ENCODE results near the gene DAW1. TPM values are rescaled to one million over a fixed set of nuclear protein-coding genes. Genes with fewer than 3 reads are reported as not detected.

DAW1 gene
- total RNA-seq, 1 experiment from 2014 or later = 0.20 TPM

DNA sequence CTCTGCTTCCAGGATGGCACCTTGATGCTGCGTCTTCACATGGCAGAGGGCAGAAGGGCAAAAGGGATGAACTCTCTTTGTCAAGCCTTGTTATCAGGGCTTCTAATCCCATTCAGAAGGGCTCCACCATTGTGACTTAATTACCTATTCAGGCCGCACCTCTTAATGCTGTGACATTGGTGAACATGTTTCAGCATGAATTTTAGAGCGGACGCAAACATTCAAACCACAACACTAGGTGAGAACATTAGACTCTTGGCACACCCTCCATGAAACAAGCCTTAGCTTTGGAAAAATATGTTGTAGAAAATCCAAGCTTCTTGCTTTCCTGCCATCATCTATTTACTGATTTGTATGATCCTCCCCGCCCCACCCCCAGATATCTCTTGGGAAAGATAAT, 17.9 kb downstream of the DAW1 start:
- Histone ChIP-seq H3K36me3 (ENCODE audit: control insufficient read depth in 1 of 2, insufficient read depth in 2 of 2, low read length in 2 of 2) (no peaks in the 10 kb centered on the region), H2AFZ (ENCODE audit: low read depth, low read length, poor library complexity, severe bottlenecking) (no peak overlapping the region), H3K79me2 (ENCODE audit: insufficient read depth, low read length) (no peaks in the 10 kb centered on the region), H3K9me3 (ENCODE audit: control insufficient read depth in 1 of 2, insufficient read depth in 1 of 2, low read depth in 1 of 2, low read length in 2 of 2) (no peaks in the 10 kb centered on the region), H3K9me2 (ENCODE audit: insufficient read depth) (no peaks in the 10 kb centered on the region), H3K9ac (ENCODE audit: low read length) (no peak overlapping the region), H3K27me3 (ENCODE audit: insufficient read depth, low read length) (no peaks in the 10 kb centered on the region), H3K4me2 (ENCODE audit: low read length) (no peak overlapping the region), H3K27ac (ENCODE audit: low read depth, low read length) (no peak overlapping the region), H3K4me1 (ENCODE audit: control insufficient read depth in 1 of 2, insufficient read depth in 2 of 2, low read length in 2 of 2) (peaks cover 0 to 10% of the 10 kb centered on the region in 2 experiments; a peak in 2 of 4 replicates), H4K20me1 (ENCODE audit: insufficient read depth) (no peaks in the 10 kb centered on the region), H3K4me3 (replicated peaks in 1 of 2; ENCODE audit: low read depth in 1 of 2, low read length in 2 of 2) (no peak overlapping the region)
- no peak for ATAC-seq
- intact Hi-C loops (cut with micrococcal nuclease) = loop anchor here (5.0 to 10.0 kb wide), 3 partner anchors 145 to 1388 kb away; partner anchors contain the start of gene SCYGR8
- TF ChIP-seq SRF (IDR thresholded peaks at IDR 0.05; ENCODE audit: low read depth) = no peak
- no peak for TF ChIP-seq JUND (IDR thresholded peaks at IDR 0.05)
- TF ChIP-seq, protein P1, sequence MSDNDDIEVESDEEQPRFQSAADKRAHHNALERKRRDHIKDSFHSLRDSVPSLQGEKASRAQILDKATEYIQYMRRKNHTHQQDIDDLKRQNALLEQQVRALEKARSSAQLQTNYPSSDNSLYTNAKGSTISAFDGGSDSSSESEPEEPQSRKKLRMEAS (IDR thresholded peaks at IDR 0.05) = no peak
- no peak for TF ChIP-seq ZFX (IDR thresholded peaks at IDR 0.05)
- TF ChIP-seq, protein P2, sequence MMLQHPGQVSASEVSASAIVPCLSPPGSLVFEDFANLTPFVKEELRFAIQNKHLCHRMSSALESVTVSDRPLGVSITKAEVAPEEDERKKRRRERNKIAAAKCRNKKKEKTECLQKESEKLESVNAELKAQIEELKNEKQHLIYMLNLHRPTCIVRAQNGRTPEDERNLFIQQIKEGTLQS (IDR thresholded peaks at IDR 0.05) = no peak
- no peak for TF ChIP-seq POLR2A (IDR thresholded peaks at IDR 0.05; ENCODE audit: borderline replicate concordance, extremely low read depth, insufficient read depth, insufficient read length)
- ChIA-PET CTCF (interaction anchor here (1.6 to 2.2 kb wide), 5 partner anchors 18 to 231 kb away, joined by 4 to 12 read pairs (median 6); no protein-coding TSS in a partner anchor), RAD21 (ENCODE audit: low non-redundant PET in 1 of 2, low total read pairs in 2 of 2, uncharacterized antibody in 2 of 2, unreplicated experiment in 2 of 2) (no interaction called here), POLR2A (no interaction called here)
- BruUV-seq (replicated peaks) = no TSS peak
- no peak for DNase-seq (ENCODE audit: low read depth, low spot score)

DNA sequence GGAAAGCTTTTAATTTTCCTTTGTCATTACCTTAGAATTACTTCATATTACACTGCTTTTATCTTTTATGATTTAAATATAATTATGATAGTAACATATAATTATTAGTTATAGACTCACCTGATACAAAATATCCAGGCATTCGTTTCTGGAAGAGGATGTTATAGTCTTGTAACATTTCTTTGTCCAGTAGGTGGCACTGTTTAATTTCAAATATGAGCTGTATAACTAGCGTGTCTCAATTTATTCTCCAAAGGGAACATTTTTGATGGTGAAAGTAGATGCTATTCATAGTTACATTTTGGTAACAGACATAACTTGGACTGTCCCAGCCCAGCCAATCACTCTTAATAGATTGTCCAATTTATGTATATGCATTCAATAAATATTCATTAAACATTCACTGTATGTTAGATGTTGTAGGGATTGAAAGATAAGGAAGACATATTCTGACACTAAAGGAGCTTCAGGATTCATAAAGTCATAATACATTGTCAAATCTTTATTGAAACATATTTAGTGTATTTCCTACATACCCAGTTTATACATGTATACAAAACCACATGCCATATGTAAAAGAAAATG, 19.2 kb downstream of the DAW1 start:
- BruUV-seq (replicated peaks) = no TSS peak
- H3K4me2 ChIP-seq (ENCODE audit: low read length) = no peak overlapping the region
- no peak overlapping the region for H3K9ac ChIP-seq (ENCODE audit: low read length)
- H2AFZ ChIP-seq (ENCODE audit: low read depth, low read length, poor library complexity, severe bottlenecking) = no peak overlapping the region
- ChIA-PET RAD21 (ENCODE audit: low non-redundant PET in 1 of 2, low total read pairs in 2 of 2, uncharacterized antibody in 2 of 2, unreplicated experiment in 2 of 2) (interaction anchor here in 1 of 2 experiments (0.7 to 1.3 kb wide), 2 partner anchors 158 to 1696 kb away, joined by 3 to 9 read pairs; no protein-coding TSS in a partner anchor), POLR2A (no interaction called here), CTCF (interaction anchor here (0.6 to 2.2 kb wide), 24 partner anchors 9 to 1383 kb away, joined by 3 to 12 read pairs (median 4); no protein-coding TSS in a partner anchor)
- no peak overlapping the region for H3K4me3 ChIP-seq (replicated peaks in 1 of 2; ENCODE audit: low read depth in 1 of 2, low read length in 2 of 2)
- H3K27me3 ChIP-seq (ENCODE audit: insufficient read depth, low read length) = no peaks in the 10 kb centered on the region
- H3K4me1 ChIP-seq (ENCODE audit: control insufficient read depth in 1 of 2, insufficient read depth in 2 of 2, low read length in 2 of 2) = peaks cover 0 to 7% of the 10 kb centered on the region in 2 experiments; a peak in 2 of 4 replicates
- no peaks in the 10 kb centered on the region for H4K20me1 ChIP-seq (ENCODE audit: insufficient read depth)
- ATAC-seq (peak; percentile 72), DNase-seq (ENCODE audit: low read depth, low spot score) (peak; percentile 40)
- no peak overlapping the region for H3K27ac ChIP-seq (ENCODE audit: low read depth, low read length)
- no peaks in the 10 kb centered on the region for H3K9me3 ChIP-seq (ENCODE audit: control insufficient read depth in 1 of 2, insufficient read depth in 1 of 2, low read depth in 1 of 2, low read length in 2 of 2)
- H3K36me3 ChIP-seq (ENCODE audit: control insufficient read depth in 1 of 2, insufficient read depth in 2 of 2, low read length in 2 of 2) = no peaks in the 10 kb centered on the region
- TF ChIP-seq CEBPB (IDR thresholded peaks at IDR 0.05; ENCODE audit: low read depth) = no peak
- no peak for TF ChIP-seq EZH2phosphoT487 (IDR thresholded peaks at IDR 0.05; ENCODE audit: borderline replicate concordance)
- TF ChIP-seq RAD21 (IDR thresholded peaks at IDR 0.05; ENCODE audit: low read depth) = peak; percentile 76
- no peak for TF ChIP-seq SP1 (IDR thresholded peaks at IDR 0.05; ENCODE audit: low read depth)
- TF ChIP-seq, protein P1 (IDR thresholded peaks at IDR 0.05) = no peak
- no peak for TF ChIP-seq FOSL1 (IDR thresholded peaks at IDR 0.05; ENCODE audit: low read depth)
- no peak for TF ChIP-seq EGR1 (IDR thresholded peaks at IDR 0.05; ENCODE audit: low read depth)
- TF ChIP-seq, protein P3, sequence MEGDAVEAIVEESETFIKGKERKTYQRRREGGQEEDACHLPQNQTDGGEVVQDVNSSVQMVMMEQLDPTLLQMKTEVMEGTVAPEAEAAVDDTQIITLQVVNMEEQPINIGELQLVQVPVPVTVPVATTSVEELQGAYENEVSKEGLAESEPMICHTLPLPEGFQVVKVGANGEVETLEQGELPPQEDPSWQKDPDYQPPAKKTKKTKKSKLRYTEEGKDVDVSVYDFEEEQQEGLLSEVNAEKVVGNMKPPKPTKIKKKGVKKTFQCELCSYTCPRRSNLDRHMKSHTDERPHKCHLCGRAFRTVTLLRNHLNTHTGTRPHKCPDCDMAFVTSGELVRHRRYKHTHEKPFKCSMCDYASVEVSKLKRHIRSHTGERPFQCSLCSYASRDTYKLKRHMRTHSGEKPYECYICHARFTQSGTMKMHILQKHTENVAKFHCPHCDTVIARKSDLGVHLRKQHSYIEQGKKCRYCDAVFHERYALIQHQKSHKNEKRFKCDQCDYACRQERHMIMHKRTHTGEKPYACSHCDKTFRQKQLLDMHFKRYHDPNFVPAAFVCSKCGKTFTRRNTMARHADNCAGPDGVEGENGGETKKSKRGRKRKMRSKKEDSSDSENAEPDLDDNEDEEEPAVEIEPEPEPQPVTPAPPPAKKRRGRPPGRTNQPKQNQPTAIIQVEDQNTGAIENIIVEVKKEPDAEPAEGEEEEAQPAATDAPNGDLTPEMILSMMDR (IDR thresholded peaks at IDR 0.05 in 2 of 3, conservative IDR thresholded peaks at IDR 0.05 in 1 of 3; ENCODE audit: borderline replicate concordance in 1 of 3, insufficient read depth in 1 of 3, low read depth in 2 of 3, low read length in 2 of 3) = peak; percentile 36 to 59 (median 42); a peak in 3 of 6 replicates
- TF ChIP-seq, protein P2 (IDR thresholded peaks at IDR 0.05) = no peak
- no peak for TF ChIP-seq POLR2AphosphoS5 (IDR thresholded peaks at IDR 0.05; ENCODE audit: low read depth, low read length)
- intact Hi-C loops (cut with micrococcal nuclease) = loop anchor here (2.0 to 5.0 kb wide), 2 partner anchors 157 to 768 kb away; no protein-coding TSS in a partner anchor
- no peaks in the 10 kb centered on the region for H3K9me2 ChIP-seq (ENCODE audit: insufficient read depth)
- H3K79me2 ChIP-seq (ENCODE audit: insufficient read depth, low read length) = no peaks in the 10 kb centered on the region
